Measurements from ENCODE around the gene MAMDC4.
"Not testable (repeated sequence)": the region's sequence is repeated elsewhere in the genome, so short reads cannot be mapped to it uniquely, and the experiment has no call there.

MAMDC4 gene

GRCh38 chr9:136882109-136882946, 30.2 kb downstream of the MAMDC4 start:
- no peak for DNase-seq
- H3K4me1 ChIP-seq, result no peaks in the 10 kb centered on the region
- no peaks in the 10 kb centered on the region for H3K27me3 ChIP-seq
- TF ChIP-seq CTCF (IDR thresholded peaks at IDR 0.05; ENCODE audit: low read depth, low read length), result no peak
- H3K9me3 ChIP-seq, result no peaks in the 10 kb centered on the region; the same call in 1 of the 2 replicates
- no peaks in the 10 kb centered on the region for H3K36me3 ChIP-seq
- no peak overlapping the region for H3K4me3 ChIP-seq (ENCODE audit: low read depth, low read length)

- not testable (repeated sequence) for H3K36me3 ChIP-seq; H3K9me3 ChIP-seq; H3K4me1 ChIP-seq; H3K4me3 ChIP-seq (ENCODE audit: low read depth, low read length); DNase-seq; H3K27me3 ChIP-seq
These were observed 30.8 kb downstream of the MAMDC4 start for GRCh38 chr9:136882947-136883283.

- H3K4me3 ChIP-seq (ENCODE audit: low read depth, low read length); H3K36me3 ChIP-seq; DNase-seq; H3K27me3 ChIP-seq; H3K9me3 ChIP-seq; H3K4me1 ChIP-seq: not testable (repeated sequence)
These were observed 31.5 kb downstream of the MAMDC4 start for GRCh38 chr9:136883670-136884069.

- Histone ChIP-seq H3K4me3 (ENCODE audit: low read depth, low read length) (peak within 1 kb of the TSS; percentile 77), H3K27me3 (no peaks in the 10 kb centered on the region), H3K36me3 (peaks cover 12% of the 10 kb centered on the region), H3K4me1 (no peaks in the 10 kb centered on the region; the same call in 1 of the 2 replicates), H3K9me3 (no peaks in the 10 kb centered on the region; the same call in 1 of the 2 replicates)
- peak; percentile 98 for DNase-seq
- TF ChIP-seq CTCF (IDR thresholded peaks at IDR 0.05; ENCODE audit: low read depth, low read length), result no peak
These were observed 33.9 kb downstream of the MAMDC4 start, which contains the start of gene TRAF2 for GRCh38 chr9:136885950-136886578. Gene TRAF2, plus strand, starts transcription at chr9:136886516. Its CDS starts 12,225 bp downstream, at chr9:136898741.

- DNase-seq, result peak; percentile 60
- no peak for TF ChIP-seq CTCF (IDR thresholded peaks at IDR 0.05; ENCODE audit: low read depth, low read length)
- H3K9me3 ChIP-seq, result no peaks in the 10 kb centered on the region; the same call in 1 of the 2 replicates
- H3K4me3 ChIP-seq (ENCODE audit: low read depth, low read length), result peak overlapping the region; percentile 77
- H3K36me3 ChIP-seq, result peaks cover 15% of the 10 kb centered on the region
- no peaks in the 10 kb centered on the region for H3K27me3 ChIP-seq
- H3K4me1 ChIP-seq, result no peaks in the 10 kb centered on the region; the same call in 1 of the 2 replicates
These were observed 34.8 kb downstream of the MAMDC4 start for GRCh38 chr9:136886610-136887597.

GRCh38 chr9:136888454-136888853, 36.3 kb downstream of the MAMDC4 start:
- H3K9me3 ChIP-seq, result no peaks in the 10 kb centered on the region; the same call in 1 of the 2 replicates
- H3K4me3 ChIP-seq (ENCODE audit: low read depth, low read length), result no peak overlapping the region
- DNase-seq, result no peak
- TF ChIP-seq CTCF (IDR thresholded peaks at IDR 0.05; ENCODE audit: low read depth, low read length), result no peak
- peaks cover 26% of the 10 kb centered on the region for H3K36me3 ChIP-seq
- H3K27me3 ChIP-seq, result no peaks in the 10 kb centered on the region
- no peaks in the 10 kb centered on the region; the same call in 1 of the 2 replicates for H3K4me1 ChIP-seq

Measured in BE2C (cell line).